Measurements from ENCODE around the gene ABR.

The ABR gene

DNA sequence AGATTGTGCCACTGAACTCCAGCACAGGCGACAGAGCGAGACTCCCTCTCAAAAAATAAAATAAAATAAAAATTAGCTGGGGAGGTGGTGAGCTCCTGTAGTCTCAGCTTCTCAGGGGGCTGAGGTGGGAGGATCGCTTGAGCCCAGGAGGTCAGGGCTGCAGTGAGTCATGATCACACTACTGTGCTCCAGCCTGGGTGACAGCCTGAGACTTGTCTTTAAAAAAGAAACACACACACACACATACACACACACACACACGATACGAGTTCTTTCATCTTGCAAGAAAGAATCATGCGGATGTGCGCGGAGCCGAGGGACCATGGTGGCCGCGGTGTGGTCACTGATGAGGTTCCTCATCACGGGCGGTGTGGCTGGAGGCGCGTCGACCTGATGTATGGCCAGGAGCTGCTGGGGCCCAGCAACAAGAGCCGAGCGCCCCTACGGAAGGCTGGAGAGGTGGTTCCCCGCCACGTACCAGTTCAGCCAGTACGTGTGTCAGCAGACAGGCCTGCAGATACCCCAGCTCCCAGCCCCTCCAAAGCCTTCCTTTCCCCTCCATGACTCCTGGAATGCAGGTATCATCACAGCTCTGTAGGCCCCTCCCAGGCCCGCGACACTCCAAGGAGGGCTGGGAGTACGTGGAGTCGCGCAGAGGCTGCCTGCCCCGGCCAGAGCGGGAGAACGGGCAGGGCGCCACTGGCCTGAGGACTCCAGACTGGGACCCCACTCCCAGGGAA is 220.9 kb downstream of the ABR start:
- DNase-seq (ENCODE audit: low read depth) = no peak

DNA sequence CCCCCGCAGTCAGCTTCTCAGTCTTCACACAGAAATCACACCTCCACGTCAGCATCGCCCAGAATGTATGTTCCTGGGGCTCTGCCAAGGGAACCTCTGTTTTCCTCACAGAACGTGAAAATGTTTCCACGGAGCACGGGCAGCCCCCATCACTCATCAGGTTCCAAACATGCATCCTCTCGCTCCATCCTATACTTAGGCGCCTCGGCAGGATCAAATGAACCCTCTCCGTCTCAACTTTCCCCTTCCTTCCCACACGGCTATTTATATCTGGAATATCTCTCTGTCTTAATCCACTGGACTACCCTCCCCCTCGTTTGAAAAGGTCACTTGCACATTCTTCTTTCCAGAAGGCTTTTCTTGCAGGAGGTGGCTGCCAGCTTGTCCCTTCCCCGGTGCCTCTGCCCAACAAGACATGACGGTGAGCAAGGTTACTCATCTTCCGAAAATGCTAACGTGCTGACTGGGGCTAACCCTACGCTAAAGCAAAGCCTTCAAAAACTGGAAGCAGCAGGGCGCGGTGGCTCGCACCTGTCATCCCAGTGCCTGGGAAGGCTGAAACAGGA is 221.8 kb downstream of the ABR start:
- no peak for DNase-seq (ENCODE audit: low read depth)

DNA sequence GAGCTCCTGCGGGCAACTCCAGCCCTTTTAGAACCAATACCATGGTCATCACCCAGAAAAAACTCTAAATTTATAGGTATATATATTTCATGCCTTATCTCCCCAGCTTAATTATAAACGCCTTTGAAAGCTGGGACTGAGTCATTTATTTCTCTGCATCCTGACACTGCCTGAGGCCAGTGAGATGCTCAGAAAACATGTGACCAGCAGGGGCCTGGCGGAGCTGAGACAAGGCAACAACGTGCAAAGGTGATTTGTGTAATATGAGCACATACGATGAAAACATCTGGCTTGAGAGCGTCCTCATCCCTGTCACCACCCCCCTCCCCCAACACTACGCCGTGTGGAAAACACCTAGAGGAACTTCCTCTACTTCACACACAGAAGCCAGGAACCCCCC is 222.9 kb downstream of the ABR start:
- no peak for DNase-seq (ENCODE audit: low read depth)

DNA sequence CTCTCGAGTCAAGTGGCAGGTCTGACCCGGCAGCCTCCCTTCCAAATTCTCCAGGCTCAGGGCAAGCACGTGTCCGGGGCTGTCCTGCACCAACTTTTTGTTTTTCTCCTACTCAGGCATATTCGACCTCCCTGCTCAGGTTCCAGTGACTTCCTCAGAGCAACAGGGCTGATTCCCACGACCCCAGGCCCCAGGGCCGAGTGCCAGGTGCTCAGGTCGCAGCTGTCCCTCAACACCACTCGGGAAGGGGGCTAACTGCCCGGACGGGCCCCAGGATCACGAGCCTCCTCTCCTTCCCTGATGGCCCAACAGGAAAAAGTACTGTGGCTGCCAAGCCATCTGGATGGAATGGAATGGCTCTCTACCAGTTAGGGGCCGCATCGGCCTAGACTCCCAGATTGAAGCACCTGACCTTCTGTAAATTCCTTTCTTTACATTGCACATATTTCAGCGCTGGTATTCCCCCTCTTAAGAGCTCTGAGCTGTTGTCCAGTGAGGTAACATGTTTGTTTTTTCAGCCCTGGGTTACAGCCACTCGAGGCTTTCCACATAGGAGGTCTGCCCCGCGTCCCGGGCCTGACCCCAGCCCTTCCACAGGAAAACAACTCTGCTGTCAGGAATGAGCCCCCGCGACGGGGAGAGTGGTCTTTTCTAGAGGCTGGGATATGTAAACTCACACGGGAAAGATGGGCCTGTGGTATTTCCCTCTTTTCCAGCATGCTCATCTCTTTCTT is 225.2 kb downstream of the ABR start:
- DNase-seq (ENCODE audit: low read depth) = no peak

DNA sequence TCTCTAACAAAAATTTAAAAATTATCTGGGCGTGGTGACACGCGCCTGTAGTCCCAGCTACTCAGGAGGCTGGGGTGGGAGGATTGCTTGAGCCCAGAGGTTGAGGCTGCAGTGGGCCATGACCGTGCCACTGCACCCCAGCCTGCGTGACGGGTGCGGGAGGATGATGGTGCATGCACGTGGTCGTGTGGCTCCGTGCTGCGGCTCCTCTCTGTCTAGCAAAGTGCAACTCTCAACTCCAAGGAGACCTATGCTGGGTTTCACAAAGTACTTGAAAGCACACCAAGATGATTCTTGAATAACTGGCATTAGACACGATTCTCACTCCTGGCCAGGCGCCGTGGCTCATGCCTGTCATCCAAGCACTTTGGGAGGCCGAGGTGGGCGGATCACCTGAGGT is 226.0 kb downstream of the ABR start:
- DNase-seq (ENCODE audit: low read depth) = no peak
